HG03520 (cell line): ENCODE measurements around the gene AMMECR1.

Experiments
- ATAC-seq: cut with Tn5 transposase; IDR thresholded peaks from one replicate; pipeline ENCODE4 v1.9.1; 2021; ENCODE audit warnings: mild to moderate bottlenecking, moderate library complexity; ENCODE audit not compliant: unreplicated experiment

AMMECR1 gene

GRCh38 chrX:110311437-110312230, 6.3 kb downstream of the AMMECR1 start:
- ATAC-seq: no peak

DNA sequence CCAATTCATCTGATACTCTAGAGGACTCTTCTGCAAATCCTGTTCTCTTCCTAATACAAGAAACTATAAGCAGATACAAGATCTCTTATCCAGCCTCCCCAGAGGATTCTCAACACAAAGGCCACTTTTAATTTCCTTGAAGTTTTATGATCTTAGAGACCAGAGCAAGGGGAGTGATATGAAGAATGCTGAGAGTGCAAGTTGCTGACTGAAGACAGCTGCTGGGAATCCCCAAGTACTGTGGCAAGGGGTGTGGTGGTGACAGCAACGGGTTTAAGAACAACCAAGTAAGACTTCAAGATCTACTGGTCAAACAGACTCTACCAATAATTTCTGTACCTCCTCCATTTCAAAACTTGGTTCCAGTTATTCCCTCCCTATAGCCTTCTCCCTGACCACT, 7.0 kb downstream of the AMMECR1 start:
- ATAC-seq: peak; percentile 76

- ATAC-seq: no peak
Observed at GRCh38 chrX:110310000-110310790, 7.7 kb downstream of the AMMECR1 start.

DNA sequence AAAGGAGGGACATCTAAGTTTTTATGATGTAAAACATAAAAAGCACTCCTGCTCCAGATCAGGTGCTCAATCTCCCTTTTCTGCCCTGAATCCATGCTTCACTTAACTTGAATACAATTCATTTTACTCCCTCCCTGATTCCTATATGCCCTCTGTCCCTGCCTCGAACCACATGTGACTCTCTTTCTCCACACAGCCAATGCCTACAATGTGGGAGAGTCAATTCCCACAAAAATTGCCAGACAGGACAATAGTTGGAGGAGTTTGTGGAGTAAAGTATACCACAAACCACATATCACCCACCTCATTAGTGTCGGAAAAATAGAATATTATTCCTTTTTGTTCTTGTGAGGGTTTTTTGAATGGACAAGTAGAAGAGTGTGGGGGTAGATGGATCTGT, 9.7 kb downstream of the AMMECR1 start:
- no peak for ATAC-seq

DNA sequence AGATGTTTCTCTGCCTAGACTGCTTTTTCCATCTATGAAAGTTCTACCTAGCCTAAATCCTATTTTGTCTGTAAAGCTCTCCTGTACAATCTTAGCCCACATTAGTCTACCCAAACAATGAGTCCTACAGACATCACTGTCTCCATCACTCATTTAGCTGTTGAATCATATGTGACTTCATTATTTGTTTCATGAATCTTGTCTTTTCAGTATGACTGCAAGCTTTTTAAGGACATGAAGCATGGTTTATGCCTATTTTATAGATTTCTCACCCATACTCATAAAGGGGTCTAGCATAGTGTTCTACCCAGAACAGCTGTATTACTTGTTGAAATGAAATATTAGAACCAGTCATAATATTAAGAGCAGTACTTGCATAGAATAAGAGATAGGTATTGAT, 13.0 kb downstream of the AMMECR1 start:
- no peak for ATAC-seq

DNA sequence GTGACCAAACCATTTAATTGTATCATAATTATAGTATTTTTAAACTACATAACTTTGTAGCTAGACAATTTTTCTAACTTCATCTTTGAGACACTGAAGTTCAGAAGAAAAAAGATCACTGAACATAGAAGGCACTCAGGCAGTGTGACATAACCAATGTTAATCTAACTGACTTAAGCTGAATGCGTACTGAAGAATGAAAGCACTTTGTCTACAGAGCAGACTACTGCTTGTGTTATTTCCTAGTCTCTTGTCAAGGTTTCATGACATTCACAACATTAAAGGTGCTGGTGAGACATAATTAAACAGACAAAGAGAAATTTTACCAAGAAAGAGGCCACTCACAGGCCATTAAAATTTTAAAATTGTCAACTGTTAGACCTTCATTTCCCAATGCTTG, 13.5 kb downstream of the AMMECR1 start:
- no peak for ATAC-seq

- ATAC-seq: no peak
Observed at GRCh38 chrX:110302975-110303374, 14.9 kb downstream of the AMMECR1 start.

- no peak for ATAC-seq
Observed at GRCh38 chrX:110301194-110301593, 16.7 kb downstream of the AMMECR1 start.

DNA sequence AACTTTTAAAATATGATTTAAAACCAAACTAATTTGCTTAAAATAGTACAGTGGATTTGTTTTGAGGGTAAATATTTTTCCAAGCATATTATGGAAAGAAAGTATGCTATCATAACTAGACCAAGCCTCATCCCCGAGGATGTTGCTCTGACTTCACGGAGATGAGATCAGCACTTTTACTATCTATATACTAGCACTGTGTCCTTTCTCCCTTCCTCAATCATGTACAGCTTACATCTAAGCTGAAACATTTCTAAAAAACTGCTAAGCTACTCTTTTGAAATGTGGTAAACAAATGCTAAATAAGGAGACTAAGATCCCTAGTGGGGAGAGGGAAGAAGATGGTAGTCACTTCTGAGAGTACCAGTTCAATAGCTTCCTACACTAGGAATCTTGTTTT, 23.8 kb downstream of the AMMECR1 start:
- ATAC-seq: no peak

- ATAC-seq: no peak
Observed at GRCh38 chrX:110293658-110294057, 24.2 kb downstream of the AMMECR1 start.

- no peak for ATAC-seq
Observed at GRCh38 chrX:110287605-110288004, 30.3 kb downstream of the AMMECR1 start.

- no peak for ATAC-seq
Observed at GRCh38 chrX:110286106-110286505, 31.8 kb downstream of the AMMECR1 start.

GRCh38 chrX:110284159-110284558, 33.7 kb downstream of the AMMECR1 start:
- no peak for ATAC-seq

- ATAC-seq: no peak
Observed at GRCh38 chrX:110282922-110283321, 35.0 kb downstream of the AMMECR1 start.

DNA sequence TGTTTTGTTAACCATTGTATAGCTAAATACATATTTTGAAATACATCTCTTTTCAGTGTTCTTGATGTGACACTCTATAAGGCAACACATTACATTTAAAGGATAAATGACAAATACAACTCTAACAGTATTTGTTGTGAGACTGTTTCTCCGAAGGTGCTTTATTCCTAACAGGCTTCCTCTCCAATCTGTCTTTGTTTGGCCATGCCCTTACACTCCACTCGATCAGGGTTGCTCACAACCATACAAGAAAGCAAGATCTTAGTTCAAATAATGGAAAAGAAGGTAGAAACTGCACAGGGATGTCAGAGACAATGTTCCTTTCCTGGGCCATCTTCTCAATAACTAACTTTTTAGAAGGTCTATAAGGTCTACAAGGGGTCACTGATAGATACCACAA, 36.5 kb downstream of the AMMECR1 start:
- ATAC-seq: no peak

- ATAC-seq: no peak
Observed at GRCh38 chrX:110280954-110281353, 36.9 kb downstream of the AMMECR1 start.

DNA sequence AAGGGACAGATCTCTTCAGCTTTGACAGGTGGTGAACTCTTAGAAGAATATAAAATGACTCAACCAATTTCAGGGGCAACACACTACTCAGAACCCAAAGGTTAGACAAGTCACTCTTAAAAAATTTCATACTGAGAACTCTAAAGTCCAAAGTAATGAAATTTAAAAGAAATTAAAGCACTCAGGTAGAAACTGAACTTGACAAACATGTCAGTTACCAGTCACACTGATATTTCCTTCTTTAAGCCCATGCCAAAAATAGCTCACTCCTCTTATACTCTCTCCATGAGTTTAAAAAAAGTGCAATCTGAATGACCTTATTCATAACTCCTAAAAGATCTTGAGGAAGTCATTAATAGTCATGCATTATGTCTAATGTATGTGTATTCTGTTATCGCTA, 40.3 kb downstream of the AMMECR1 start:
- ATAC-seq: no peak

GRCh38 chrX:110276778-110277177, 41.1 kb downstream of the AMMECR1 start:
- ATAC-seq: peak; percentile 81

DNA sequence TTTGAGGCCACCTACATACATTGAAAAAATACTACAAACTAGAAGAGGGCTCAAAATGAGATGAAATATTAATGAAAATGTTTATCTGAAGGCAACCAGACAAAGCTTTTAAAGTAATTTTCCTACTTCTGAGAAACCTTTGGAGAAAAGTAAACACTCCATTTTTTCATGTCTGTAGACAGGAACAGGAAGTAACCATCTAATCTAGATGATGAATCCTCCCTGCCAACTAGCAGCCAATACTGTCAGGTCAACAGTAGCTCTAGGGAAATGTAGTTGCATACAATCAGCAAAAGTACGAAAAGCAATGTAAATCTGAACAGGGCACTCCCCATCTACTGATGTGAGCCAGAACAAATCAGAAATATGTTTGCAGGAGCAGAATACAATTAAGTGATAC, 49.0 kb downstream of the AMMECR1 start:
- no peak for ATAC-seq

GRCh38 chrX:110268395-110268794, 49.5 kb downstream of the AMMECR1 start:
- no peak for ATAC-seq

GRCh38 chrX:110267874-110268273, 50.0 kb downstream of the AMMECR1 start:
- ATAC-seq: no peak

DNA sequence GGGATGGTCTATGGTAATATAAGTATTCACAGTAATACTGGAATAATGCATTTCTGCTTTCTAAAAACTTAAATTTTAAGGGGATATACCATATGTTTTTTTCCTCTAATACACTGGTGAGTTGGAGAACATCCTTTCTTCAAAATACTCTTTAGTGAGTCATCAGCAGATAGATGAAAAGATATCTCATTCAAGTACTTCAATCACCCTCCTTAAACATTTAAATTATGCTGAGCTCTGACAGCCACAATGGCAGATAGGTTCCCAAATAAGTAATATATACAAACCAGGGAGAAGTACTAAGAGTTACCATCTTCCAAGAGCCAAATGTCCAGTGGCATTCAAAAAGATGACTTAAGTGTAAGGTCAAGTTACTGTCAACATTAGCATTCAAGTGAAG, 52.2 kb downstream of the AMMECR1 start:
- no peak for ATAC-seq
